HepG2 (cell line): Measurements from ENCODE around the gene RASSF6. TPM values are rescaled to one million over a fixed set of nuclear protein-coding genes. Genes with fewer than 3 reads are reported as not detected.

Experiments used
- BORCS8-MEF2B ChIP-seq: sonication (generic); formaldehyde crosslinking; IDR thresholded peaks from 2 replicates; pipeline ENCODE4 v1.8.0; 2022; ENCODE audit warnings: mild to moderate bottlenecking, missing genetic modification reagents
- REL ChIP-seq: sonication (generic); formaldehyde crosslinking; conservative IDR thresholded peaks from 2 replicates; pipeline ENCODE4 v1.8.0; 2022; ENCODE audit warnings: mild to moderate bottlenecking, missing genetic modification reagents, moderate library complexity
- ZNF331 ChIP-seq: sonication (generic); formaldehyde crosslinking; IDR thresholded peaks from 2 replicates; pipeline ENCODE4 v1.4.0; 2020; ENCODE audit warnings: missing genetic modification reagents
- polyA plus RNA-seq, 8 experiments: library from polyadenylated mRNA; depleted of rRNA in 3 of 8; stranded (reverse) in 7 of 8; unstranded in 1 of 8; fragments of >200 nt; fragmentation: Illumina TruSeq in 4 of 8; extraction: Trizol in 4 of 8; gene quantifications; 2 replicates each; pipeline versions ENCODE4 v1.2.1 to v1.2.3, GENCODE V29; 2011 to 2016; ENCODE audit warnings: low read depth in 4 of 8, missing spikeins in 1 of 8, mixed read lengths in 1 of 8; ENCODE audit not compliant: insufficient read depth in 1 of 8
- total RNA-seq, 5 experiments: library from RNA; depleted of rRNA; stranded (reverse); fragments of >200 nt; fragmentation: Illumina TruSeq; extraction: Trizol; gene quantifications; 2 replicates each; pipeline ENCODE4 v1.2.3, GENCODE V29; 2016; ENCODE audit warnings: low read depth in 1 of 5
- TF ChIP-seq, protein P1 (sequence below), 2 experiments: fragments of 450-650 bp in 1 of 2; sonication (generic) in 1 of 2; formaldehyde crosslinking in 1 of 2; IDR thresholded peaks; 2 replicates each; pipeline versions ENCODE4 v1.6.1 to v1.8.0; 2016 to 2022; ENCODE audit warnings: antibody characterized with exemption in 1 of 2, mild to moderate bottlenecking in 1 of 2, missing genetic modification reagents in 1 of 2
- TF ChIP-seq, protein P2 (sequence below): sonication (generic); formaldehyde crosslinking; IDR thresholded peaks from 2 replicates; pipeline ENCODE4 v1.9.0; 2021; ENCODE audit warnings: missing genetic modification reagents, mild to moderate bottlenecking, borderline replicate concordance
- TF ChIP-seq, protein P3 (sequence below): sonication (generic); formaldehyde crosslinking; IDR thresholded peaks from 2 replicates; pipeline ENCODE4 v1.4.0; 2020; ENCODE audit warnings: missing genetic modification reagents, borderline replicate concordance
- TF ChIP-seq, protein P4 (sequence below): sonication (generic); formaldehyde crosslinking; IDR thresholded peaks from 2 replicates; pipeline ENCODE4 v1.4.0; 2020; ENCODE audit warnings: missing genetic modification reagents

RASSF6 gene
- total and polyA plus RNA-seq, 2 of the 13 experiments (the other 11 are each of a cell fraction or from before 2014, with no cell fraction given), result 0.03 to 0.11 TPM

DNA sequence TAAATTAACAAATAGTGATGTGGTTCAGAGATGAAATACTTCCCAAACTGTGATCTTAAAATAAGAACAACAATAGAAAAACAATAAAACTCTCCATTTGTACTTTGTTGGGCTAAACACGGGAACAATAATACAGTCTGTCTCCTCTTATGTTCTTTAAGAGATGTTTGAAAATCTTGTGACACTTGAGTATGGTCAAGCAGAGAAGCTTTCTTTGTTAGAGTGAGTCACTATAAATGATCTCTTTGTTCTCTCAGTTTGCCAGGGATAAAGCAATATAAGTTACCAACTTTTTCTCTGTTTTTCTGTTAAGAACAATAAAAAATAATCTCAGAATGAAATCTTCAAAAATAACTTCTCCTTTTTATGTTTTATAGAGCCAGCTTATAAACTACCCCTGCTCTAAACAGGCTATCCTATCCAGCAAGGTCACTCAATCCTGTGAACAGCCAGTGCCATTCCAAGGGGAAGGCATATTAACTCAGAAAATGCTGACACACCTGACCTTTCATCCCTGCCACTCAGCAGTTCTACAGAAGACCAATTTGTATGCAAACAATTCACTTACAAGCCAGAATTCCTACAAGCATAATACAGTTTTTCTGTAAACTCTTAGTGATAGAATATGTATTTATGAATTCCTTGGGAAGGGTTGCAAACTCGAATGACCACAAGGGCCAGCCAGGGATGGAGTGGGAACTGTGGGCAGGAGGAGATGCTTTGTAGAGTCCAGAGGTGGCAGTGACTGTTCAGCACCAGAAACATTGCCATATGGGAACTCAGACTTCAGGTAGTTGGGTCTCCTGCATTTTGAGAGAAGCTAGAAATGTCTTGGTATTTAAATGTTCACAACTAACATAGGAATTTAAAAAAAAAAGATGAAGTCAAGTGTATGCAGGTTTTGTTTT, 86.5 kb downstream of the RASSF6 start (continued):
- TF ChIP-seq, protein P1, sequence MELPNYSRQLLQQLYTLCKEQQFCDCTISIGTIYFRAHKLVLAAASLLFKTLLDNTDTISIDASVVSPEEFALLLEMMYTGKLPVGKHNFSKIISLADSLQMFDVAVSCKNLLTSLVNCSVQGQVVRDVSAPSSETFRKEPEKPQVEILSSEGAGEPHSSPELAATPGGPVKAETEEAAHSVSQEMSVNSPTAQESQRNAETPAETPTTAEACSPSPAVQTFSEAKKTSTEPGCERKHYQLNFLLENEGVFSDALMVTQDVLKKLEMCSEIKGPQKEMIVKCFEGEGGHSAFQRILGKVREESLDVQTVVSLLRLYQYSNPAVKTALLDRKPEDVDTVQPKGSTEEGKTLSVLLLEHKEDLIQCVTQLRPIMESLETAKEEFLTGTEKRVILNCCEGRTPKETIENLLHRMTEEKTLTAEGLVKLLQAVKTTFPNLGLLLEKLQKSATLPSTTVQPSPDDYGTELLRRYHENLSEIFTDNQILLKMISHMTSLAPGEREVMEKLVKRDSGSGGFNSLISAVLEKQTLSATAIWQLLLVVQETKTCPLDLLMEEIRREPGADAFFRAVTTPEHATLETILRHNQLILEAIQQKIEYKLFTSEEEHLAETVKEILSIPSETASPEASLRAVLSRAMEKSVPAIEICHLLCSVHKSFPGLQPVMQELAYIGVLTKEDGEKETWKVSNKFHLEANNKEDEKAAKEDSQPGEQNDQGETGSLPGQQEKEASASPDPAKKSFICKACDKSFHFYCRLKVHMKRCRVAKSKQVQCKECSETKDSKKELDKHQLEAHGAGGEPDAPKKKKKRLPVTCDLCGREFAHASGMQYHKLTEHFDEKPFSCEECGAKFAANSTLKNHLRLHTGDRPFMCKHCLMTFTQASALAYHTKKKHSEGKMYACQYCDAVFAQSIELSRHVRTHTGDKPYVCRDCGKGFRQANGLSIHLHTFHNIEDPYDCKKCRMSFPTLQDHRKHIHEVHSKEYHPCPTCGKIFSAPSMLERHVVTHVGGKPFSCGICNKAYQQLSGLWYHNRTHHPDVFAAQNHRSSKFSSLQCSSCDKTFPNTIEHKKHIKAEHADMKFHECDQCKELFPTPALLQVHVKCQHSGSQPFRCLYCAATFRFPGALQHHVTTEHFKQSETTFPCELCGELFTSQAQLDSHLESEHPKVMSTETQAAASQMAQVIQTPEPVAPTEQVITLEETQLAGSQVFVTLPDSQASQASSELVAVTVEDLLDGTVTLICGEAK (IDR thresholded peaks at IDR 0.05), result no peak
- TF ChIP-seq, protein P1 (CRISPR knock-in tag; IDR thresholded peaks at IDR 0.05), result no peak
- TF ChIP-seq, protein P2, sequence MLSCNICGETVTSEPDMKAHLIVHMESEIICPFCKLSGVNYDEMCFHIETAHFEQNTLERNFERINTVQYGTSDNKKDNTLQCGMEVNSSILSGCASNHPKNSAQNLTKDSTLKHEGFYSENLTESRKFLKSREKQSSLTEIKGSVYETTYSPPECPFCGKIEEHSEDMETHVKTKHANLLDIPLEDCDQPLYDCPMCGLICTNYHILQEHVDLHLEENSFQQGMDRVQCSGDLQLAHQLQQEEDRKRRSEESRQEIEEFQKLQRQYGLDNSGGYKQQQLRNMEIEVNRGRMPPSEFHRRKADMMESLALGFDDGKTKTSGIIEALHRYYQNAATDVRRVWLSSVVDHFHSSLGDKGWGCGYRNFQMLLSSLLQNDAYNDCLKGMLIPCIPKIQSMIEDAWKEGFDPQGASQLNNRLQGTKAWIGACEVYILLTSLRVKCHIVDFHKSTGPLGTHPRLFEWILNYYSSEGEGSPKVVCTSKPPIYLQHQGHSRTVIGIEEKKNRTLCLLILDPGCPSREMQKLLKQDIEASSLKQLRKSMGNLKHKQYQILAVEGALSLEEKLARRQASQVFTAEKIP (CRISPR knock-in tag), result no peak
- TF ChIP-seq, protein P3, sequence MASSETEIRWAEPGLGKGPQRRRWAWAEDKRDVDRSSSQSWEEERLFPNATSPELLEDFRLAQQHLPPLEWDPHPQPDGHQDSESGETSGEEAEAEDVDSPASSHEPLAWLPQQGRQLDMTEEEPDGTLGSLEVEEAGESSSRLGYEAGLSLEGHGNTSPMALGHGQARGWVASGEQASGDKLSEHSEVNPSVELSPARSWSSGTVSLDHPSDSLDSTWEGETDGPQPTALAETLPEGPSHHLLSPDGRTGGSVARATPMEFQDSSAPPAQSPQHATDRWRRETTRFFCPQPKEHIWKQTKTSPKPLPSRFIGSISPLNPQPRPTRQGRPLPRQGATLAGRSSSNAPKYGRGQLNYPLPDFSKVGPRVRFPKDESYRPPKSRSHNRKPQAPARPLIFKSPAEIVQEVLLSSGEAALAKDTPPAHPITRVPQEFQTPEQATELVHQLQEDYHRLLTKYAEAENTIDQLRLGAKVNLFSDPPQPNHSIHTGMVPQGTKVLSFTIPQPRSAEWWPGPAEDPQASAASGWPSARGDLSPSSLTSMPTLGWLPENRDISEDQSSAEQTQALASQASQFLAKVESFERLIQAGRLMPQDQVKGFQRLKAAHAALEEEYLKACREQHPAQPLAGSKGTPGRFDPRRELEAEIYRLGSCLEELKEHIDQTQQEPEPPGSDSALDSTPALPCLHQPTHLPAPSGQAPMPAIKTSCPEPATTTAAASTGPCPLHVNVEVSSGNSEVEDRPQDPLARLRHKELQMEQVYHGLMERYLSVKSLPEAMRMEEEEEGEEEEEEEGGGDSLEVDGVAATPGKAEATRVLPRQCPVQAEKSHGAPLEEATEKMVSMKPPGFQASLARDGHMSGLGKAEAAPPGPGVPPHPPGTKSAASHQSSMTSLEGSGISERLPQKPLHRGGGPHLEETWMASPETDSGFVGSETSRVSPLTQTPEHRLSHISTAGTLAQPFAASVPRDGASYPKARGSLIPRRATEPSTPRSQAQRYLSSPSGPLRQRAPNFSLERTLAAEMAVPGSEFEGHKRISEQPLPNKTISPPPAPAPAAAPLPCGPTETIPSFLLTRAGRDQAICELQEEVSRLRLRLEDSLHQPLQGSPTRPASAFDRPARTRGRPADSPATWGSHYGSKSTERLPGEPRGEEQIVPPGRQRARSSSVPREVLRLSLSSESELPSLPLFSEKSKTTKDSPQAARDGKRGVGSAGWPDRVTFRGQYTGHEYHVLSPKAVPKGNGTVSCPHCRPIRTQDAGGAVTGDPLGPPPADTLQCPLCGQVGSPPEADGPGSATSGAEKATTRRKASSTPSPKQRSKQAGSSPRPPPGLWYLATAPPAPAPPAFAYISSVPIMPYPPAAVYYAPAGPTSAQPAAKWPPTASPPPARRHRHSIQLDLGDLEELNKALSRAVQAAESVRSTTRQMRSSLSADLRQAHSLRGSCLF (CRISPR knock-in tag), result no peak
- TF ChIP-seq, protein P4, sequence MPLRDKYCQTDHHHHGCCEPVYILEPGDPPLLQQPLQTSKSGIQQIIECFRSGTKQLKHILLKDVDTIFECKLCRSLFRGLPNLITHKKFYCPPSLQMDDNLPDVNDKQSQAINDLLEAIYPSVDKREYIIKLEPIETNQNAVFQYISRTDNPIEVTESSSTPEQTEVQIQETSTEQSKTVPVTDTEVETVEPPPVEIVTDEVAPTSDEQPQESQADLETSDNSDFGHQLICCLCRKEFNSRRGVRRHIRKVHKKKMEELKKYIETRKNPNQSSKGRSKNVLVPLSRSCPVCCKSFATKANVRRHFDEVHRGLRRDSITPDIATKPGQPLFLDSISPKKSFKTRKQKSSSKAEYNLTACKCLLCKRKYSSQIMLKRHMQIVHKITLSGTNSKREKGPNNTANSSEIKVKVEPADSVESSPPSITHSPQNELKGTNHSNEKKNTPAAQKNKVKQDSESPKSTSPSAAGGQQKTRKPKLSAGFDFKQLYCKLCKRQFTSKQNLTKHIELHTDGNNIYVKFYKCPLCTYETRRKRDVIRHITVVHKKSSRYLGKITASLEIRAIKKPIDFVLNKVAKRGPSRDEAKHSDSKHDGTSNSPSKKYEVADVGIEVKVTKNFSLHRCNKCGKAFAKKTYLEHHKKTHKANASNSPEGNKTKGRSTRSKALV, result no peak
- no peak for TF ChIP-seq REL (CRISPR knock-in tag)
- 0 out of 2 replicates have a peak, but pooled peaks have one; percentile 19 for TF ChIP-seq ZNF331 (CRISPR knock-in tag)
- TF ChIP-seq BORCS8-MEF2B (CRISPR knock-in tag), result no peak
